Motor neuron (in vitro differentiated cells): ENCODE measurements around the gene SP5. TPM values are rescaled to one million over a fixed set of nuclear protein-coding genes. Genes with fewer than 3 reads are reported as not detected.

Experiments
- ATAC-seq, 8 experiments: fragments of 200-7000 bp; cut with Tn5 transposase; replicated peaks in 6 of 8; 2 replicates each; pipeline ENCODE4 v1.8.0; 2021; ENCODE audit warnings: mild to moderate bottlenecking in 8 of 8, moderate library complexity in 8 of 8
- H3K27ac ChIP-seq, 2 donors: fragments of 250-450 bp; sonication (Bioruptor Pico); 2 replicates each; pipeline ENCODE4 v1.9.0; 2021; ENCODE audit warnings: antibody characterized with exemption in 2 of 2, mild to moderate bottlenecking in 2 of 2, moderate library complexity in 1 of 2
- H3K4me1 ChIP-seq, 2 donors: fragments of 250-450 bp; sonication (Bioruptor Pico); replicated peaks in 1 of 2; 2 replicates each; pipeline ENCODE4 v1.6.1; 2021; ENCODE audit warnings: antibody characterized with exemption in 2 of 2, mild to moderate bottlenecking in 2 of 2, moderate library complexity in 1 of 2
- H3K4me3 ChIP-seq, 5 donors: fragments of 250-450 bp; sonication (Bioruptor Pico); 2 replicates each; pipeline ENCODE4 v1.9.0; 2021; ENCODE audit warnings: antibody characterized with exemption in 5 of 5, mild to moderate bottlenecking in 5 of 5, moderate library complexity in 4 of 5
- WGBS, 10 experiments: fragments of 450-650 bp; shearing (Covaris generic); methylation state at CpG; one replicate each; pipeline ENCODE4 v1.0.0; 2022; 5-methylcytosine and 5-hydroxymethylcytosine counted together
- in situ Hi-C, 9 experiments: fragments of 400-800 bp; cut with MboI; loops; one replicate each; pipeline ENCODE4 v1.15.0; 2021; ENCODE audit warnings: low sequenced_read_pairs in 9 of 9, low pct_unique_long_range_greater_than_20kb in 2 of 9; ENCODE audit not compliant: unreplicated experiment in 9 of 9
- total RNA-seq, 8 experiments: library from RNA; unstranded; fragments of 300-600 nt; gene quantifications; 2 replicates each; pipeline versions ENCODE4 v1.2.3 to v1.2.4, GENCODE V29; 2022

SP5 gene
- total RNA-seq, 8 experiments from 2014 or later: 0.11 to 0.57 (median 0.14) TPM; not detected in 3

DNA sequence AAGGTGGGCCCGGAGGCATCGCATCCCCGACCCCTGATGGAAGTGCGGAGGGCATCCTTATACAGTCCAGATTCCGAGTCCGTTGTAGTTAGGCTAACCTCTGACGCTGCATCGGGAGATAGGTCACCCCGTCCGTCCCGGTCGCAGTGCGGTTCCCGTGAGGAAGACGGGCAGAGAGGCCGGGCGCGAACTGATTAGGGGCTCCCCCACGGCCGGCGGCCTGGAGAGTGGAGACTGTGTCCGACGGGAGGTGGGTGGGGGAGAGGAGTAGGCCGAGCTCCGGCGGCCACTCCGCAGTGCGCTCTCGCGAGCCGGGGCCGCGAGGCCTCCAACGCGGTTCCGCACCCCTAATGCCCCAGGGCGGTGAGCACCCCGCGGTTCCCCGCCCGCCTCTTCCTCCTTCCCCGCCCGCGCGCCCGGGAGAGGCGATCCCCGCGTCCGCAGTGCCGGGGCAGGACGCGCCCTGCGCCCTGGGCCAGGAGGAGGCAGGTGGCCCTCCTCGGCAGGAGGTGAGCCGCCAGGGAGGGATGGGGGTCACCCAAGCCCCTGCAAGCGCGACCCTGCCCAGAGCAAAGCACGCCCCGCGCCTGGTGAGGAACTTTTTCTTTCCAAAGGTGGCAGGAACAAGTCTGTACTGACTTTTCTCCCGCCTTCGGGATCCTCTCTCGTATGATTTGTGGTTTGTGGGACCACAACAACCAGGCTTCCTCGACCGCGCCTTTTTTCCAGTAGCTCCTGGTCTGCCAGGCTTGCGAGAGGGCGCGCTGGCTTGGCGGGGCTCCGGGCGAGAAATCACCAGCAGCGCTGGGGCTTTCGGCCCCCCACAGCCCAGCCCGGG lies 1.4 kb upstream of the SP5 start:
- ATAC-seq: peak in 2 of 8 experiments; percentile 1 to 7
- Histone ChIP-seq H3K4me3 (peak overlapping the region in 4 of 5 donors; percentile 19 to 32 (median 27)), H3K27ac (no peak overlapping the region), H3K4me1 (peaks cover 7 to 9% of the 10 kb centered on the region in 2 donors)
- 3 to 42% (median 5%) methylated on average over 4 to 16 of the region's 76 CpGs; no CpG with 5 or more reads in 7 of the 10 experiments for WGBS, 10 experiments
- in situ Hi-C loops: no loop called here

DNA sequence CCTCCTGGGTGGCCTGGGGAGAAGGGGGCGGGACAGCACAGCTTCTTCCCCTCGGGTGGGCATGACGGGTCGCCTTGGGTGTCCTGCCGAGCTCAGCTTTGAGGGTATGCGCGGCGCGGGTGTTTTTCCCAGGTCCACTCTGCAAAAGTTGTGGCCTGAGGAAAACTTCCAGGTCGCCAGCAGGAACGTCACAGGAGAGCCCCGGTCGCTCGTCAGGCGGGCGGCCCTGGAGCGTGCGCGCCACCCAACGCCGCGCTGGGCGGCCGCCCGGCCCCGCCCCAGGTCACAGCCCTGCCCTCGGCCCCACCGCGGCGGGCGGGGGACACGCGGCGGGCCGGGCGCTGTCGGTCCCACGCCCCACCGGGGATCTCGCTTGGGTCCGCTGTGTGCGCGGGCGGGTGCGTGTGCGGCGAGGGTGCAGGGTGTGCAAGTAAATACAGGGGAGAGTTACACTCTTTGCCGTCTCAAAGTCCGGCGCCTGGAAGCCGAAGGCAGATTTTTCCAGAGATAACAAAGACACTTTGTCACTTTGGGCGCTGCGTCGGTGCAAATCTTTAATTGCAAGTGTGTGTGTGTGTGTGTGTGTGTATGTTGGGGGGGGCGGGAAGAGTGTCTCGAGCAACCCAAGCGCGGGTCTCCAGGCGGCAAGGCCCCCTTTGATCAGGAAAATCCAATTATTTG lies 616 bp upstream of the SP5 start:
- H3K4me3 ChIP-seq: peak overlapping the region in 4 of 5 donors; percentile 19 to 32 (median 27)
- WGBS, 10 experiments: 0 to 7% methylated on average over 5 to 8 of the region's 59 CpGs; no CpG with 5 or more reads in 8 of the 10 experiments
- peak; percentile 36 to 59 (median 52) for ATAC-seq
- no peak overlapping the region for H3K27ac ChIP-seq
- H3K4me1 ChIP-seq: peaks cover 7 to 9% of the 10 kb centered on the region in 2 donors
- in situ Hi-C loops: no loop called here

DNA sequence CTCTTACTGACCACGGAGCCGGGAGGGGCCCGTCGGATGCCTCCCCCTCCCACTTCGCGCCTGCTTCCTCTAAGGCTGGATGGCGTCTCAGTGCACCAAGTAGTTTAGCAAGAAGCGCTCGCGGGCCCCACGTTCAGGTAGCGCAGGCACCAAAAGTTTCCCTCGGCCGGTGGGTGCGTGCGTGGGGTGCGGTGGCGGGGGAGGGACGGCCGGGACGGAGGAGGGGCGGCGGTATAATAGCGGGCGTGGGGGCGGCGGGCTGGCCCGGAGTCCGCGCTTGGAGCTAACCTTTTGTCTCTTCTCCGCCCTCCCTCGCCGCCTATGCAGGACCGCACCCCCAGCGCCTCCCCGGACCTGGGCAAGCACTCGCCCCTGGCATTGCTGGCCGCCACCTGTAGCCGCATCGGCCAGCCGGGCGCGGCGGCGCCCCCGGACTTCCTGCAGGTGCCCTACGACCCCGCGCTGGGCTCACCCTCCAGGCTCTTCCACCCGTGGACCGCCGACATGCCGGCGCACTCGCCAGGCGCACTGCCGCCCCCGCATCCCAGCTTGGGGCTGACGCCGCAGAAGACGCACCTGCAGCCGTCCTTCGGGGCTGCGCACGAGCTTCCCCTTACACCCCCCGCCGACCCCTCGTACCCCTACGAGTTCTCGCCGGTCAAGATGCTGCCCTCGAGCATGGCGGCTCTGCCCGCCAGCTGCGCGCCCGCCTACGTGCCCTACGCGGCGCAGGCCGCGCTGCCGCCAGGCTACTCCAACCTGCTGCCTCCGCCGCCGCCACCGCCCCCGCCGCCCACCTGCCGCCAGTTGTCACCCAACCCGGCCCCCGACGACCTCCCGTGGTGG lies 1.0 kb downstream of the SP5 start:
- 0% methylated on average over 2 of the region's 95 CpGs; no CpG with 5 or more reads in 9 of the 10 experiments for WGBS, 10 experiments
- H3K4me3 ChIP-seq: peak overlapping the region; percentile 18 to 33 (median 27)
- H3K4me1 ChIP-seq: peaks cover 7 to 9% of the 10 kb centered on the region in 2 donors
- in situ Hi-C loops: no loop called here
- H3K27ac ChIP-seq: no peak overlapping the region
- peak in 3 of 8 experiments; percentile 2 to 17 (median 12) for ATAC-seq

DNA sequence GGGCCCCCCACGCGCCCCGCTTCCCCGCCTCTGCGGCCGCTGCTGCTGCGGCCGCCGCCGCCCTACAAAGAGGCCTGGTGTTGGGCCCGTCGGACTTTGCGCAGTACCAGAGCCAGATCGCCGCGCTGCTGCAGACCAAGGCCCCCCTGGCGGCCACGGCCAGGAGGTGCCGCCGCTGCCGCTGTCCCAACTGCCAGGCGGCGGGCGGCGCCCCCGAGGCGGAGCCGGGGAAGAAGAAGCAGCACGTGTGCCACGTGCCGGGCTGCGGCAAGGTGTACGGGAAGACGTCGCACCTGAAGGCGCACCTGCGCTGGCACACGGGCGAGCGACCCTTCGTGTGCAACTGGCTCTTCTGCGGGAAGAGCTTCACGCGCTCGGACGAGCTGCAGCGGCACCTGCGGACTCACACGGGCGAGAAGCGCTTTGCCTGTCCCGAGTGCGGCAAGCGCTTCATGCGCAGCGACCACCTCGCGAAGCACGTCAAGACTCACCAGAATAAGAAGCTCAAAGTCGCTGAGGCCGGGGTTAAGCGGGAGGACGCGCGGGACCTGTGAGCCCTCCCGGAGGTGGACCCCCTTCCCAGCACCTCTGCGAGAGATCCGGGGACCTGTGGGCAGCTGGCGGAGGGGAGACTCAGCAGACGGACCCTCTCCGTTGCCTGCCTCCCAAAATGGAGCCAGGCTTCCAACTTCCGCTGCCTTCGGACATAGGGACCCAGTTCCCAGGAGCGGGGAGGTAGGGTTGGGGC lies 1.9 kb downstream of the SP5 start:
- peak overlapping the region; percentile 18 to 33 (median 27) for H3K4me3 ChIP-seq
- in situ Hi-C loops: no loop called here
- peaks cover 4 to 6% of the 10 kb centered on the region in 2 donors for H3K4me1 ChIP-seq
- peak; percentile 49 to 83 (median 75) for ATAC-seq
- 0% methylated on average over 3 to 10 of the region's 74 CpGs; no CpG with 5 or more reads in 7 of the 10 experiments for WGBS, 10 experiments
- no peak overlapping the region for H3K27ac ChIP-seq

DNA sequence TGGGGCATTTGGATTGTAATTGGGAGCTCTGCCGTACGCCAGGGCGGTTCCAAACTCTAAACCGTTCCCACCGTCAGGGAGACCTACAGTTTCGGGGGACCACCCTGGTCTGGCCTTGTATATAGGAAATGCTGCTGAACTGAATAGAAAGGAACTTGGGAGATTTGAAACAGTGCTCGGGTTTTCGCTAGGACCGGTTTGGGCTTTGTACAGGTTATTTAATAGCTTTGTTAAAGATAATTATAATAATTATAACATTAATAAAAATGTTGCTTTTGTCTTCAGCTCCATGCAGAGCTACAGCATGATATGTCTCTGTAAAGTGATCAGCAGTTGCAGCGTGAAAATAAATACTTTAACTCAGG lies 2.4 kb downstream of the SP5 start:
- no peak for ATAC-seq
- in situ Hi-C loops: no loop called here
- Histone ChIP-seq H3K4me3 (peak overlapping the region in 2 of 5 donors; percentile 27 to 31), H3K27ac (no peak overlapping the region), H3K4me1 (peaks cover 0 to 3% of the 10 kb centered on the region in 2 donors)
- WGBS, 10 experiments: 0 to 32% (median 11%) methylated on average over 1 to 4 of the region's 10 CpGs; no CpG with 5 or more reads in 2 of the 10 experiments

DNA sequence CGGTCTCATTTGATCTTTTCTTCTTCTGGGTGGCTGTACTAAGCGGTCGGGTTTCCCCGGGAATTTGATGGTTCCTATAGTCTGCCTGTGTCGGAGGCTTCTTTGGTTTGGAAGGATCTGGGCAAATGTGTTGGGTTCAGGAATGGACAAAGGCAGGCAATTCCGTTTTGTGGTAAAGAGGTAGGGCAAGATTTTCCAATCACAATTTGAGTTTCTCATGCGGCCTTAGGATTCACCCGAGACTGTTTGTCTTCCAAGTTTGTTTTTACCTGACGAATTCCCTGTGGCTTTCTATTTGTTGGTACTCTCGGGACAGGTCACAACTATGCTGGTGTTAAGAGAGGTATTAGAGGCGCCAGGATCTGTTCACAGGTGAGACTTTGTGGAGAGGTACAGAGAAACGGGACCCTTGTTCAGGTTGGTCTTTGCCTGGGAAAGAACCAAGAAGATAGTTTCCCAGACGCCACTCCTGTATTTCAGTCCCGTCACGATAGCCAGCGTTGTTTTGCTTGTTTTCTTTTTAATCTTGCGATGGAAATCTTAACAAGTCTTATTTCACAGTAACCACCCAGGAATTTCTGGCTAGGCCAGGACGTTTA lies 3.0 kb downstream of the SP5 start:
- in situ Hi-C loops: no loop called here
- H3K4me1 ChIP-seq: peaks cover 0 to 3% of the 10 kb centered on the region in 2 donors
- no peak overlapping the region for H3K27ac ChIP-seq
- 0 to 48% (median 13%) methylated on average over 1 to 17 of the region's 18 CpGs for WGBS, 10 experiments
- no peak for ATAC-seq
- H3K4me3 ChIP-seq: no peak overlapping the region

DNA sequence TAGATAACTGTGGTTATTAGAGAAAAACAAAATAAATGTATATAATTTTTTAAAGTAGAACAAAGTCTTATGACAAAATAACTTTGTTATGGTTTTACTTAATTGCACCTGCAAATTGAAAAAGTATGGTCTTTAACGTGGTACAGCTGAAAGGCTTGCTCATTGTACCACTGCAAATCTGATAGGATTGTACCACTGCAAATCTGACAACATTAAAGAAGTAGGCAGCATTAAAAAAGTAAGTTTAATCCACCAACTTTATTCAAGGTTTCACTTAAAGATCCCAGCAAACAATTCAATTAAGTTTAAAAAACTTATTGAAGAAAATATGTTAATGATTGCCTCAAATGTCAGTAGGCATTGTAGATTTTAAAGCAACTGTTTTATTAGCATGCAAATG lies 4.7 kb downstream of the SP5 start:
- H3K4me3 ChIP-seq: no peak overlapping the region
- 8 to 30% (median 18%) methylated on average over 1 of the region's 1 CpG; no CpG with 5 or more reads in 2 of the 10 experiments for WGBS, 10 experiments
- peaks cover 0 to 3% of the 10 kb centered on the region in 2 donors for H3K4me1 ChIP-seq
- in situ Hi-C loops: no loop called here
- H3K27ac ChIP-seq: no peak overlapping the region
- no peak for ATAC-seq

DNA sequence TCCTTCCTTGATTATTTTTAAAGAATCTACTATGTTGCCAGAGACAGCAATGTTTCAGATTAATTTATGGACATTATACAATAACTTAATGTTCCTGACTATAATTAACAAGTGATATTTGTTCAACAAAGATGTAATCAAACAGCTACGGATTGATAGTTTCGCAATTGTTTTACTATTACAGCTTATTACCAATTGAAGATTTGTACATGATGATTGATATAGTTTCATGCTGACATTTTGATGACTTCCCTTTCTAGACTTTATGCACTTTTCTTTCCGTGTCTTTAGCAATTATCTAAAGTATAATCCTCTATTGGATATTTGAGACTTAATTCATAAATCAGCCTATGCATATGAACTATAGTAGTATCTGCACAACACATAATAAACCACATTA lies 6.5 kb downstream of the SP5 start:
- Histone ChIP-seq H3K4me3 (no peak overlapping the region), H3K27ac (no peak overlapping the region), H3K4me1 (peaks cover 0 to 3% of the 10 kb centered on the region in 2 donors)
- 0 to 97% (median 82%) methylated on average over 1 to 3 of the region's 3 CpGs for WGBS, 10 experiments
- ATAC-seq: no peak
- in situ Hi-C loops: no loop called here

DNA sequence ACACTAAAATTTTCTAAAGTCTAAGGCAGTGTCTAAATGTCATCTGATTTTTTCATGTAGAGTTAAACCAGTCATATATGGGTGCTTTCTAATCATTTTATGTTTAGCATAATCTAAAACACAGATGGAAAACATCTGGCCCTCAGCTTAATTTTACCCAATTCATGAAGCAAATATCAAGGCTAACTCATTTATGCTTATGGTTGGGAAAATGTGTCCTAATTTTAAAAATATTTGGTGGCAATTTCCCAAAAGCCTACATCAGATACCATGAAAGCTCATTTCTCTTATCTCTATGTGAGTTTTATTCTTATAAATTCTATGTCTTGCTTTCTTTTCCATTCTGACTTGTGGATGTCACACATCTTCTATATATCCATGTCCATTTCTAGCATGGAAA lies 7.2 kb downstream of the SP5 start:
- no peak for ATAC-seq
- in situ Hi-C loops: no loop called here
- Histone ChIP-seq H3K4me3 (no peak overlapping the region), H3K4me1 (peaks cover 0 to 1% of the 10 kb centered on the region in 2 donors), H3K27ac (no peak overlapping the region)

DNA sequence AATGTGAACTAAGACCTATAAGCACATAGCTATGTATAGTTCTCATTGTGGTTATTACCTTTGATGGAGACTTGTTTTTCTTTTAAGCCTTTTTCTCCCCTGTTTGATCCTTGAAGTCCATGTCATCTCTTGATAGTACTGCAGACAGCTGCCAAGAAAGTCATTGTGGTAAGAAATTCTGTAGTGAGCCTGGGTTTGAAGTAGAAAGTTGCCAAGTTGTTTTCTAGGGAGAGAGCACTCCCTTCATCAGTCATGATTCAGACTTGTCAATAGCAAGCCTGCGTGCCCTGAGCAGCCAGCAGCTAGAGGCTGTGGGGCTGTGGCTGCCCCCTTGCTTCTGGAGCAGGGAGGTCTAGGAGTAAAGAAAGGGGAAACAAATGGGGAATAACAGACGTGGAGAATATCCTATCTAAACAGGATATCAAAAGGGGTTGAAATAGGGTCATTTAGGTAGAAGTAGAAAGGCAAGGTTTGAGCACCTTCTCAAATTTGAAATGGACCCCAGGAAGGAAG lies 8.4 kb downstream of the SP5 start:
- WGBS, 10 experiments: 0 to 86% (median 44%) methylated on average over 1 to 2 of the region's 2 CpGs
- Histone ChIP-seq H3K27ac (no peak overlapping the region), H3K4me3 (no peak overlapping the region), H3K4me1 (no peaks in the 10 kb centered on the region)
- in situ Hi-C loops: no loop called here
- no peak for ATAC-seq

DNA sequence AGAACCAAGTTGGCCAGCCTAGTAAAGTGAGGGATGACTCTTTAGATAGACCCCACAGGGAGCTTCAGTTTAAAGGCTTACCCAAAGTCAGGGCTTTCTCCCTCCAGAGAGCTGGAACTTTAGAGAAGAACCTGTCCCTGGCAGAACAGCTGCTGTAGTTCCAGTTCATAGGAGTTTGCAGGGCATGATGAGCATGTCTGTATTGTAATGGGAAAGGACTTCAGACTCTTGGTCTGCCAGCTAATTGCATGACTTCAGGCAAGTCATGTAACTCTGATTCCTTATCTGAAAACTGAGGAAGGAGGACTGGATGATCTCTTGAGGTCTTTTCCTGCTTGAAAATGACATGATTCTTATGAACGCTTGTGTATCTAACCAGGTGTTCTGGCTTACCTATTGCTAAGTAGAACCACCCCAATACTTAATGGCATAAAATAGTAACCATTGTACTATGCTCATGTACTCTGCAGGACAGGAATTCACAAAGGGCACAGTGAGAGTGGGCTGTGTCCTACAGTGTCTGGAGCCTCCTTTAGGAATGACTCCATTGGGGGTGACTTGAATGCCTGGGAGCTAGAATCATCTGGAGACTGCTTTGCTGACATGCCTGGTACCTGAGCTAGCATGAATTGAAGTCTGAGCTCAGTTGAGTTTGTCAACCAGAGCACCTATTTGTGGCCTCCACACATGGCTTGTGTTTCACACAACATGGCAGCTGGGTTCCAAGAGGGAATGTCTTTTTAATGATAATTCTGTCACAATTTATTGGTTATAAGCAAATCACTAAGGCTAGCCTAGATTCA lies 18.9 kb downstream of the SP5 start:
- ATAC-seq: no peak
- WGBS, 10 experiments: 0 to 100% (median 14%) methylated on average over 1 of the region's 1 CpG; no CpG with 5 or more reads in 5 of the 10 experiments
- Histone ChIP-seq H3K27ac (no peak overlapping the region), H3K4me1 (no peaks in the 10 kb centered on the region), H3K4me3 (no peak overlapping the region)
- in situ Hi-C loops: no loop called here
